GM21390 (cell line): ENCODE results near the gene PTPRN2.
"Not testable (repeated sequence)": the region's sequence is repeated elsewhere in the genome, so short reads cannot be mapped to it uniquely, and the experiment has no call there.

Source experiments
- ATAC-seq: cut with Tn5 transposase; IDR thresholded peaks from one replicate; pipeline ENCODE4 v1.9.1; 2021; ENCODE audit not compliant: unreplicated experiment

Gene PTPRN2

GRCh38 chr7:157495594-157495993 lies 1092.0 kb downstream of the PTPRN2 start:
- ATAC-seq, result peak; percentile 60

- ATAC-seq, result no peak
Observed at GRCh38 chr7:157495177-157495553, 1092.5 kb downstream of the PTPRN2 start.

GRCh38 chr7:157494506-157495176 lies 1093.0 kb downstream of the PTPRN2 start:
- ATAC-seq, result no peak

GRCh38 chr7:157493776-157494175 lies 1093.8 kb downstream of the PTPRN2 start:
- ATAC-seq, result no peak

DNA sequence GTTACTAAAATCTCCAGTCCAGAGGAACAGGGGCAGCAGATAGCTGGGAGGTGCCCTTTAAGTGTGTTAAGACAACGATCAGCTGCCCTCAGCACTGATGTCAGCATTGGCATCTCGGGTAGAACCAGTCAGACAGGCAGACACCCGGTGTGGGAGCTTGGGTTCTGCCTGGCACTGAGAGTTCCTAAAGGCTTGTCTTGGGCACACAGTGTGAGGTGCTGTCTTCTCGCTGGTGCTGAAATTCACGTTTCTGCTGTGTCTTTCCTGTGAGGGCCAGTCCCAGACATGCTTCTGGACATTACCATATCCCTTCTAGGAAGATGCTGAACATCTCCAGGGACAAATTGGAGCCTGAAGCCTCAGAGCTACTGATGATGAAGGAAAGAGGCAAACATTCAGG lies 1094.6 kb downstream of the PTPRN2 start:
- no peak for ATAC-seq

DNA sequence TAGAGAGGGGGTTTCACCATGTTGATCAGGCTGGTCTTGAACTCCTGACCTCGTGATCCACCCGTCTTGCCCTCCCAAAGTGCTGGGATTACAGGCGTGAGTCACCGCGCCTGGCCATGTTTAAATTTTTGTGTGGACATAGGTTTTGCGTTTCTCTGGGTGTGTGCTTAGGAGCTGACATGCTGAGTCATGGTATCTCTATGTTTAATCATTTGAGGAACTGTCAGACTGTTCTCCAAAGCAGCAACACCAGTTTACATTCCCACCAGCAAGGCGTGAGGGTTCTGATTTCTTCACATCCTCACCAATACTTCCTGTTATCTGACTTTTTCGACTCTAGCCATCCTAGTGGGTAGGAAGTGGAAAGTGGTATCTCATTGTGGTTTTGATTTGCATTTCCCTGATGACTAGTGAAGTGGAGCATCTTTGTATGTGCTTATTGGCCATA lies 1097.1 kb downstream of the PTPRN2 start:
- no peak for ATAC-seq

- ATAC-seq, result not testable (repeated sequence)
Observed at GRCh38 chr7:157489870-157490269, 1097.8 kb downstream of the PTPRN2 start.
